Gastrocnemius medialis (tissue), 4 donors: ENCODE data around the gene PPIL4.
"Not testable (repeated sequence)": the region's sequence is repeated elsewhere in the genome, so short reads cannot be mapped to it uniquely, and the experiment has no call there.

Experiments
- POLR2A ChIP-seq, 2 donors: fragments of 450-650 bp; IDR thresholded peaks; one replicate each; pipeline ENCODE4 v1.6.1; 2017; ENCODE audit warnings: antibody characterized with exemption in 2 of 2, mild to moderate bottlenecking in 2 of 2, moderate library complexity in 2 of 2
- TF ChIP-seq, protein P1 (sequence below), 5 experiments: fragments of 450-650 bp in 3 of 5; fragments of 200-600 bp in 2 of 5; sonication (generic) in 2 of 5; IDR thresholded peaks in 4 of 5; conservative IDR thresholded peaks in 1 of 5; 1 replicate in 4 of 5; 2 replicates in 1 of 5; pipeline ENCODE4 v1.5.1; 2016 to 2019; ENCODE audit warnings: antibody characterized with exemption in 5 of 5, mild to moderate bottlenecking in 3 of 5, moderate library complexity in 3 of 5

DNA sequence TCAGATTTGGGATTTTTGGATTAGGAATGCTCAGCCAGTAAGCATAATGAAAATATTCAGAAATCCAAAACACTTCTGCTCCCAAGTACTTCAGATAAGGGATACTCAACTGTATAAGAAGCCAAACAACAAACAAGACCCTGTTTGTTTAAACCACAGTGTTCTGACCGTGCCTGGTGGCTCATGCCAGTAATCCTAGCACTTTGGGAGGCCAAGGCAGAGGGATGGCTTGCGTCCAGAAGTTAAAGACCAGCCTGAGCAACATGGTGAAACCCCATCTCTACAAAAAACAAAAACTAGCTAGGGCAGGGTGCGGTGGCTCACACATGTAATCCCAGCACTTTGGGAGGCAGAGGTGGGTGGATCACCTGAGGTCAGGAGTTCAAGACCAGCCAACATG is 85.6 kb downstream of the PPIL4 start:
- TF ChIP-seq, protein P1, sequence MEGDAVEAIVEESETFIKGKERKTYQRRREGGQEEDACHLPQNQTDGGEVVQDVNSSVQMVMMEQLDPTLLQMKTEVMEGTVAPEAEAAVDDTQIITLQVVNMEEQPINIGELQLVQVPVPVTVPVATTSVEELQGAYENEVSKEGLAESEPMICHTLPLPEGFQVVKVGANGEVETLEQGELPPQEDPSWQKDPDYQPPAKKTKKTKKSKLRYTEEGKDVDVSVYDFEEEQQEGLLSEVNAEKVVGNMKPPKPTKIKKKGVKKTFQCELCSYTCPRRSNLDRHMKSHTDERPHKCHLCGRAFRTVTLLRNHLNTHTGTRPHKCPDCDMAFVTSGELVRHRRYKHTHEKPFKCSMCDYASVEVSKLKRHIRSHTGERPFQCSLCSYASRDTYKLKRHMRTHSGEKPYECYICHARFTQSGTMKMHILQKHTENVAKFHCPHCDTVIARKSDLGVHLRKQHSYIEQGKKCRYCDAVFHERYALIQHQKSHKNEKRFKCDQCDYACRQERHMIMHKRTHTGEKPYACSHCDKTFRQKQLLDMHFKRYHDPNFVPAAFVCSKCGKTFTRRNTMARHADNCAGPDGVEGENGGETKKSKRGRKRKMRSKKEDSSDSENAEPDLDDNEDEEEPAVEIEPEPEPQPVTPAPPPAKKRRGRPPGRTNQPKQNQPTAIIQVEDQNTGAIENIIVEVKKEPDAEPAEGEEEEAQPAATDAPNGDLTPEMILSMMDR (IDR thresholded peaks at IDR 0.05 in 4 of 5, conservative IDR thresholded peaks at IDR 0.05 in 1 of 5), result not testable (repeated sequence)
- TF ChIP-seq POLR2A (IDR thresholded peaks at IDR 0.05), result not testable (repeated sequence)
